AG04450 (cell line): Measurements from ENCODE around the gene ROBO4. TPM values are rescaled to one million over a fixed set of nuclear protein-coding genes. Genes with fewer than 3 reads are reported as not detected.

Experiments
- CTCF ChIA-PET: fragments of 300-600, 350-600 bp; formaldehyde crosslinking; extraction: SDS; loops from one replicate; lab custom pipeline; 2022; ENCODE audit warnings: antibody characterized with exemption, inconsistent platforms; lab: Charles Lee
- POLR2A ChIA-PET: fragments of 350-600 bp; formaldehyde crosslinking; extraction: SDS; loops from one replicate; lab custom pipeline; 2021; ENCODE audit warnings: antibody characterized with exemption, inconsistent platforms; lab: Yijun Ruan, JAX
- DNase-seq: peaks from one replicate; pipeline ENCODE4 v3.0.0-alpha.2; 2011; ENCODE audit warnings: low read depth, low spot score
- H3K27ac ChIP-seq: one replicate; pipeline ENCODE4 v1.5.1; 2012; ENCODE audit warnings: low read depth, low read length, control low read depth
- H3K27me3 ChIP-seq: one replicate; pipeline ENCODE4 v1.6.0; 2012; ENCODE audit warnings: low read length; ENCODE audit not compliant: control insufficient read depth, insufficient read depth
- H3K4me3 ChIP-seq: 2 replicates; pipeline ENCODE4 v1.5.1; 2011; ENCODE audit warnings: mild to moderate bottlenecking, low read depth, low read length, control low read depth
- H3K9me3 ChIP-seq: 2 replicates; pipeline ENCODE4 v1.5.1; 2012; ENCODE audit warnings: low read length; ENCODE audit not compliant: control insufficient read depth, insufficient read depth
- polyA plus RNA-seq: library from polyadenylated mRNA; depleted of rRNA; stranded (reverse); fragments of >200 nt; gene quantifications from 2 replicates; pipeline ENCODE4 v1.2.3, GENCODE V29; 2011
- TF ChIP-seq, protein P1 (sequence below): IDR thresholded peaks from 2 replicates; pipeline ENCODE4 v1.5.1; 2011; ENCODE audit warnings: low read depth, low read length, control low read depth, inconsistent platforms

The ROBO4 gene
- polyA plus RNA-seq, 1 experiment: 0.40 TPM

DNA sequence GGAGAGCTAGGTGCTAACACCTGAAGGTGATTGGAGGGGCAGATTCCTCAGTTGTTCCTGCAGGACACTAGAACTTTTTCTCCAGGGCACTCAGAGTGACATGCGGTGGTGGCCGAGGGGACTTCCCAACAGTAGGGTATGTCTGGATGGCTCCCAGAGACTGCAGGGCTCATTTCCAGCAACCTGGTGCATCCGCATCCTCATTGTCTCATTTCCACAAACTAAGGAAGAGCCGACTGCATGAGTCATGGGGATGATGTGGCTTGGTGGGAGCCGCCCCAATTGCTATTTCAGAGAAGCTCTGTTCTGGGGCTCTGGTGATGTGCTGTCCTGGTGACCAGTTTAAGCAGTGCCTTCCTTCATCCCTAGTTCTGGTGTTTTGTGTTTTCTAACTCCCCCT lies 2.8 kb upstream of the ROBO4 start:
- no peaks in the 10 kb centered on the region for H3K9me3 ChIP-seq

GRCh38 chr11:124899383-124900145 lies 1.9 kb upstream of the ROBO4 start:
- TF ChIP-seq, protein P1, sequence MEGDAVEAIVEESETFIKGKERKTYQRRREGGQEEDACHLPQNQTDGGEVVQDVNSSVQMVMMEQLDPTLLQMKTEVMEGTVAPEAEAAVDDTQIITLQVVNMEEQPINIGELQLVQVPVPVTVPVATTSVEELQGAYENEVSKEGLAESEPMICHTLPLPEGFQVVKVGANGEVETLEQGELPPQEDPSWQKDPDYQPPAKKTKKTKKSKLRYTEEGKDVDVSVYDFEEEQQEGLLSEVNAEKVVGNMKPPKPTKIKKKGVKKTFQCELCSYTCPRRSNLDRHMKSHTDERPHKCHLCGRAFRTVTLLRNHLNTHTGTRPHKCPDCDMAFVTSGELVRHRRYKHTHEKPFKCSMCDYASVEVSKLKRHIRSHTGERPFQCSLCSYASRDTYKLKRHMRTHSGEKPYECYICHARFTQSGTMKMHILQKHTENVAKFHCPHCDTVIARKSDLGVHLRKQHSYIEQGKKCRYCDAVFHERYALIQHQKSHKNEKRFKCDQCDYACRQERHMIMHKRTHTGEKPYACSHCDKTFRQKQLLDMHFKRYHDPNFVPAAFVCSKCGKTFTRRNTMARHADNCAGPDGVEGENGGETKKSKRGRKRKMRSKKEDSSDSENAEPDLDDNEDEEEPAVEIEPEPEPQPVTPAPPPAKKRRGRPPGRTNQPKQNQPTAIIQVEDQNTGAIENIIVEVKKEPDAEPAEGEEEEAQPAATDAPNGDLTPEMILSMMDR: peak; percentile 6; the same call in 1 of the 2 replicates
- no peak for DNase-seq
- Histone ChIP-seq H3K27ac (peak overlapping the region; percentile 99), H3K27me3 (no peaks in the 10 kb centered on the region), H3K9me3 (no peaks in the 10 kb centered on the region), H3K4me3 (no peak overlapping the region)
- ChIA-PET CTCF (interaction anchor here (1.2 to 3.8 kb wide), 2 partner anchors 23 to 225 kb away, joined by 3 to 35 read pairs; no protein-coding TSS in a partner anchor), POLR2A (interaction anchor here (1.7 to 2.5 kb wide), 5 partner anchors 17 to 54 kb away, joined by 4 to 18 read pairs (median 12); partner anchors contain the start of gene CCDC15)

More for the DNA sequence above, 2.8 kb upstream of the ROBO4 start:
- TF ChIP-seq, protein P1: no peak
- peak; percentile 68 for DNase-seq
- ChIA-PET POLR2A (interaction anchor here (0.5 to 2.5 kb wide), 5 partner anchors 17 to 445 kb away, joined by 3 to 12 read pairs (median 4); partner anchors contain the start of gene CCDC15), CTCF (interaction anchor here (0.6 to 1.5 kb wide), 5 partner anchors 17 to 511 kb away, joined by 3 to 9 read pairs (median 3); no protein-coding TSS in a partner anchor)
- H3K27me3 ChIP-seq: no peaks in the 10 kb centered on the region
- H3K27ac ChIP-seq: peak overlapping the region; percentile 99
- peak overlapping the region; percentile 1; the same call in 1 of the 2 replicates for H3K4me3 ChIP-seq

DNA sequence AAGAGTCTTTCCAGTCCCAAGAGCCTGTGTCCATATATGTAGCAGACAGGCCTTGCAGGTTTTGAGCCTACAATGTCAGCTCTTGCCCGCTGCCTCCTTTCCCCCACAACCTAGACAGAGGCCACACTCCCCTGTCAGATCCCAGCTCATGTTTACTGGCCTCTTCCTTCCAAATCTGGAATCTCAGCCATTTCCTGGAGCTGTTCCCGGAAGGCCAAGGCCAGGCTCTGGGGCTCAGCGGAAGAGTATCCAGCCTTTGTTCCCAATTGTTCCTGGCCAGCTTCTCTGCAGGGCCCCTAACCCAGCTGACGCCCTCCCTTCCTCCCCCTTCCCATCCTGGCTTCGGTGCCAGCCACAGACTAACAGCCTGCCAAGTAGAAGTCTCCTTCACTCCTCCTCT lies 1.0 kb upstream of the ROBO4 start:
- Histone ChIP-seq H3K27me3 (no peaks in the 10 kb centered on the region), H3K4me3 (no peak overlapping the region), H3K9me3 (no peaks in the 10 kb centered on the region; the same call in 1 of the 2 replicates), H3K27ac (peak overlapping the region; percentile 99)
- POLR2A ChIA-PET: interaction anchor here (0.9 to 2.1 kb wide), 7 partner anchors 11 to 55 kb away, joined by 3 to 18 read pairs (median 4); partner anchors contain the start of gene CCDC15
- CTCF ChIA-PET: interaction anchor here (1.1 to 3.8 kb wide), 5 partner anchors 16 to 62 kb away, joined by 3 to 35 read pairs (median 4); partner anchors contain the start of gene HEPACAM
- TF ChIP-seq, protein P1: 0 out of 2 replicates have a peak, but pooled peaks have one; percentile 3
- DNase-seq: peak; percentile 21

DNA sequence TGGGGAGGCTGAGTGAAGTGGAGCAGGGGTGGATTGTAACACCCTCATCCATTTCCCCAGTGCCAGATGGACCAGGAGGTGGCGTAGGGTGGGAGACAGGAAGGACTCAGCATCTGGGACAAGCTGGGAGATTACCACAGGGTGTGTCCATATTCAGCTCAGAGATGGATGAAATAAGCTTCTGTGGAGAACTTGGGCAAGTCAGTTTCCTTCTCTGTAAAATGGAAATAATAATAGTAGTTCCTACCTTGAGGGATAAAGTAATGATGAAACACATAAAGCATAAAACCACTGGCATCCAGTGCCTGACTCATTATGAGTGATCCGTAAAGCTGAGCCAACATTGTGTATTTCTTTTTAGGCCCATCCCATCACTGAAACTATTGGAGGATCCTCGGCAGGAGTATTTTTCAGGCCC lies 607 bp upstream of the ROBO4 start:
- Histone ChIP-seq H3K9me3 (no peaks in the 10 kb centered on the region; the same call in 1 of the 2 replicates), H3K4me3 (no peak overlapping the region), H3K27me3 (no peaks in the 10 kb centered on the region), H3K27ac (peak overlapping the region; percentile 99)
- CTCF ChIA-PET: interaction anchor here (1.1 to 3.8 kb wide), 5 partner anchors 16 to 62 kb away, joined by 3 to 35 read pairs (median 4); partner anchors contain the start of gene HEPACAM
- TF ChIP-seq, protein P1: no peak
- peak; percentile 66 for DNase-seq
- POLR2A ChIA-PET: interaction anchor here (0.9 to 2.1 kb wide), 7 partner anchors 11 to 56 kb away, joined by 3 to 18 read pairs (median 4); partner anchors contain the start of gene CCDC15
